ENCODE results near the gene NDUFAF8.
A peak's percentile ranks its signal among the peaks of the same experiment; 100 is the strongest.

The NDUFAF8 gene

GRCh38 chr17:81237591-81238489, 1.3 kb upstream of the NDUFAF8 start:
- CTCF ChIA-PET = interaction anchor here (0.8 to 5.2 kb wide), 6 partner anchors 17 to 140 kb away, joined by 3 to 42 read pairs (median 5); no protein-coding TSS in a partner anchor
- H3K27ac ChIP-seq (ENCODE audit: extremely low read depth, low read depth, low read length) = peak overlapping the region; percentile 58; the same call in 1 of the 2 replicates
- POLR2A ChIA-PET = interaction anchor here (0.9 to 3.1 kb wide), 10 partner anchors 11 to 472 kb away, joined by 3 to 55 read pairs (median 6); partner anchors contain the start of genes BAHCC1 and CEP131
- peak overlapping the region; percentile 80 for H3K4me3 ChIP-seq (ENCODE audit: low read depth, low read length)
- TF ChIP-seq ZFP3 (tag by site-specific recombination; IDR thresholded peaks at IDR 0.05; ENCODE audit: low read depth) (no peak), KLF1 (tag by site-specific recombination; IDR thresholded peaks at IDR 0.05) (peak; percentile 61; the same call in 1 of the 2 replicates), ZNF596 (tag by site-specific recombination; IDR thresholded peaks at IDR 0.05) (no peak)
- H3K4me1 ChIP-seq (ENCODE audit: control insufficient read depth, insufficient read depth, low read length) = peaks cover 8% of the 10 kb centered on the region
- peaks cover 0 to 46% of the 10 kb centered on the region in 2 experiments; a peak in 2 of 3 replicates for H3K36me3 ChIP-seq (ENCODE audit: control insufficient read depth in 2 of 2, insufficient read depth in 1 of 2, low read length in 2 of 2)
- no peaks in the 10 kb centered on the region for H3K9me3 ChIP-seq (ENCODE audit: control insufficient read depth, insufficient read depth, low read depth, low read length)

DNA sequence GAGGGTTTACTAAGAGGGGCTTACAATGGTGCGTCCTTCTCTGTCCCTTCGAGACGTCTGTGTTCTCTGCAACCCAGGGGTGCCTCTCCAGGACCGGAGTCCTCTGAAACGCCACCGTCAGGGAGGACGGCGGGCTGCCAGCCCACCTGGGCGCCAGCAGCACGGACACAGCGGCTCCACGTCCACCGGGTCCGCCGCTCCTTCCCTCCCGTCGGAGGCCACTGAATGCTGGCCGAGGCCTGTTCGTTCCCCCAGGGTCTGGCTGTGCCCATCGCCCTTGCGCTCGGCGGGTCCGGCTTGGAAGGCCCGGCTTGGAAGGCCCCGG, 666 bp upstream of the NDUFAF8 start:
- no peaks in the 10 kb centered on the region for H3K9me3 ChIP-seq (ENCODE audit: control insufficient read depth, insufficient read depth, low read depth, low read length)
- ChIA-PET CTCF (interaction anchor here (1.0 to 5.2 kb wide), 5 partner anchors 16 to 246 kb away, joined by 3 to 42 read pairs (median 7); no protein-coding TSS in a partner anchor), POLR2A (interaction anchor here (0.6 to 3.1 kb wide), 24 partner anchors 8 to 589 kb away, joined by 3 to 55 read pairs (median 4); partner anchors contain the start of genes ACTG1, BAHCC1, CEP131 and FAAP100)
- peak overlapping the region; percentile 80 for H3K4me3 ChIP-seq (ENCODE audit: low read depth, low read length)
- H3K4me1 ChIP-seq (ENCODE audit: control insufficient read depth, insufficient read depth, low read length) = peaks cover 8% of the 10 kb centered on the region
- TF ChIP-seq OSR2 (tag by site-specific recombination; IDR thresholded peaks at IDR 0.05) (no peak), ZIC2 (tag by site-specific recombination; IDR thresholded peaks at IDR 0.05) (0 out of 2 replicates have a peak, but pooled peaks have one; percentile 15), ZNF596 (tag by site-specific recombination; IDR thresholded peaks at IDR 0.05) (0 out of 2 replicates have a peak, but pooled peaks have one; percentile 14), ZSCAN5A (tag by site-specific recombination; IDR thresholded peaks at IDR 0.05) (0 out of 2 replicates have a peak, but pooled peaks have one; percentile 31), ZNF777 (tag by site-specific recombination; IDR thresholded peaks at IDR 0.05; ENCODE audit: borderline replicate concordance) (peak; percentile 51; the same call in 1 of the 2 replicates), ZNF146 (tag by site-specific recombination; IDR thresholded peaks at IDR 0.05) (no peak)
- TF ChIP-seq, protein P1, sequence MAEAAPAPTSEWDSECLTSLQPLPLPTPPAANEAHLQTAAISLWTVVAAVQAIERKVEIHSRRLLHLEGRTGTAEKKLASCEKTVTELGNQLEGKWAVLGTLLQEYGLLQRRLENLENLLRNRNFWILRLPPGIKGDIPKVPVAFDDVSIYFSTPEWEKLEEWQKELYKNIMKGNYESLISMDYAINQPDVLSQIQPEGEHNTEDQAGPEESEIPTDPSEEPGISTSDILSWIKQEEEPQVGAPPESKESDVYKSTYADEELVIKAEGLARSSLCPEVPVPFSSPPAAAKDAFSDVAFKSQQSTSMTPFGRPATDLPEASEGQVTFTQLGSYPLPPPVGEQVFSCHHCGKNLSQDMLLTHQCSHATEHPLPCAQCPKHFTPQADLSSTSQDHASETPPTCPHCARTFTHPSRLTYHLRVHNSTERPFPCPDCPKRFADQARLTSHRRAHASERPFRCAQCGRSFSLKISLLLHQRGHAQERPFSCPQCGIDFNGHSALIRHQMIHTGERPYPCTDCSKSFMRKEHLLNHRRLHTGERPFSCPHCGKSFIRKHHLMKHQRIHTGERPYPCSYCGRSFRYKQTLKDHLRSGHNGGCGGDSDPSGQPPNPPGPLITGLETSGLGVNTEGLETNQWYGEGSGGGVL (tag by site-specific recombination; IDR thresholded peaks at IDR 0.05) = 0 out of 2 replicates have a peak, but pooled peaks have one; percentile 15
- peaks cover 0 to 43% of the 10 kb centered on the region in 2 experiments; a peak in 2 of 3 replicates for H3K36me3 ChIP-seq (ENCODE audit: control insufficient read depth in 2 of 2, insufficient read depth in 1 of 2, low read length in 2 of 2)
- peak overlapping the region; percentile 58; the same call in 1 of the 2 replicates for H3K27ac ChIP-seq (ENCODE audit: extremely low read depth, low read depth, low read length)

- ChIA-PET POLR2A (interaction anchor here (0.6 to 3.1 kb wide), 17 partner anchors 8 to 728 kb away, joined by 3 to 55 read pairs (median 4); partner anchors contain the start of genes ACTG1, BAHCC1, CEP131 and FAAP100), CTCF (interaction anchor here (0.7 to 5.2 kb wide), 5 partner anchors 98 to 331 kb away, joined by 3 to 42 read pairs (median 6); no protein-coding TSS in a partner anchor)
- peak overlapping the region; percentile 86 for H3K4me3 ChIP-seq (ENCODE audit: low read depth, low read length)
- peak; percentile 93 for TF ChIP-seq PRDM10 (tag by site-specific recombination; IDR thresholded peaks at IDR 0.05)
- TF ChIP-seq ZNF391 (tag by site-specific recombination; IDR thresholded peaks at IDR 0.05; ENCODE audit: borderline replicate concordance, low read depth) = no peak
- 0 out of 2 replicates have a peak, but pooled peaks have one; percentile 35 for TF ChIP-seq ZNF777 (tag by site-specific recombination; IDR thresholded peaks at IDR 0.05; ENCODE audit: borderline replicate concordance)
- TF ChIP-seq ZNF501 (tag by site-specific recombination; IDR thresholded peaks at IDR 0.05) = 0 out of 2 replicates have a peak, but pooled peaks have one; percentile 24
- 0 out of 2 replicates have a peak, but pooled peaks have one; percentile 3 for TF ChIP-seq ZFHX2 (tag by site-specific recombination; conservative IDR thresholded peaks at IDR 0.05)
- TF ChIP-seq ZNF248 (tag by site-specific recombination; IDR thresholded peaks at IDR 0.05) = no peak
- TF ChIP-seq ZNF2 (tag by site-specific recombination; IDR thresholded peaks at IDR 0.05) = 0 out of 2 replicates have a peak, but pooled peaks have one; percentile 8
- peak; percentile 53; the same call in 1 of the 2 replicates for TF ChIP-seq ZBTB17 (tag by site-specific recombination; IDR thresholded peaks at IDR 0.05)
- TF ChIP-seq ZSCAN5A (tag by site-specific recombination; IDR thresholded peaks at IDR 0.05) = no peak
- H3K27ac ChIP-seq (ENCODE audit: extremely low read depth, low read depth, low read length) = peak overlapping the region; percentile 92
- no peaks in the 10 kb centered on the region for H3K9me3 ChIP-seq (ENCODE audit: control insufficient read depth, insufficient read depth, low read depth, low read length)
- H3K36me3 ChIP-seq (ENCODE audit: control insufficient read depth in 2 of 2, insufficient read depth in 1 of 2, low read length in 2 of 2) = peaks cover 0 to 41% of the 10 kb centered on the region in 2 experiments; a peak in 2 of 3 replicates
- H3K4me1 ChIP-seq (ENCODE audit: control insufficient read depth, insufficient read depth, low read length) = peaks cover 6% of the 10 kb centered on the region
Measured at GRCh38 chr17:81239714-81240555, 817 bp downstream of the NDUFAF8 start.

All from HEK293 (cell line).